HepG2 (cell line): Measurements from ENCODE around the gene EEPD1. TPM values are rescaled to one million over a fixed set of nuclear protein-coding genes. Genes with fewer than 3 reads are reported as not detected.

ENCODE experiments used
- CCAR2 ChIP-seq: fragments of 200-400 bp; formaldehyde crosslinking; optimal IDR thresholded peaks from 2 replicates; pipeline ENCODE3; 2018; ENCODE audit warnings: low read depth, mild to moderate bottlenecking, low read length, moderate library complexity
- CCDC6 ChIP-seq: sonication (generic); formaldehyde crosslinking; IDR thresholded peaks from 2 replicates; pipeline ENCODE4 v1.8.1; 2022; ENCODE audit warnings: mild to moderate bottlenecking, missing genetic modification reagents, moderate library complexity
- CHD4 ChIP-seq: fragments of 200-600 bp; sonication (generic); IDR thresholded peaks from 2 replicates; pipeline ENCODE4 v1.7.0; 2017; ENCODE audit warnings: mild to moderate bottlenecking, low read length, borderline replicate concordance
- E2F1 ChIP-seq: sonication (generic); formaldehyde crosslinking; IDR thresholded peaks from 2 replicates; pipeline ENCODE4 v1.5.0; 2020; ENCODE audit warnings: missing genetic modification reagents
- ETV5 ChIP-seq: IDR thresholded peaks from 2 replicates; pipeline ENCODE4 v1.6.1; 2018; ENCODE audit warnings: missing biosample characterization, missing genetic modification reagents, inconsistent platforms, borderline replicate concordance
- GFI1 ChIP-seq: sonication (generic); formaldehyde crosslinking; IDR thresholded peaks from 2 replicates; pipeline ENCODE4 v1.5.0; 2020; ENCODE audit warnings: missing genetic modification reagents, mild to moderate bottlenecking, borderline replicate concordance
- HOXA5 ChIP-seq: sonication (generic); formaldehyde crosslinking; IDR thresholded peaks from 2 replicates; pipeline ENCODE4 v1.4.0; 2020; ENCODE audit warnings: missing genetic modification reagents
- MTERF4 ChIP-seq: sonication (generic); formaldehyde crosslinking; IDR thresholded peaks from 2 replicates; pipeline ENCODE4 v1.8.0; 2023; ENCODE audit warnings: mild to moderate bottlenecking, missing genetic modification reagents
- POGZ ChIP-seq: sonication (generic); formaldehyde crosslinking; IDR thresholded peaks from 2 replicates; pipeline ENCODE4 v1.4.0; 2020; ENCODE audit warnings: mild to moderate bottlenecking, missing genetic modification reagents
- SETDB1 ChIP-seq: sonication (generic); formaldehyde crosslinking; IDR thresholded peaks from 2 replicates; pipeline ENCODE4 v1.5.1; 2020; ENCODE audit warnings: missing genetic modification reagents, mild to moderate bottlenecking, borderline replicate concordance
- ZFP36L2 ChIP-seq: sonication (generic); formaldehyde crosslinking; IDR thresholded peaks from 2 replicates; pipeline ENCODE4 v1.4.0; 2020; ENCODE audit warnings: missing genetic modification reagents
- ZNF121 ChIP-seq: sonication (generic); formaldehyde crosslinking; IDR thresholded peaks from 2 replicates; pipeline ENCODE4 v1.5.0; 2020; ENCODE audit warnings: mild to moderate bottlenecking, missing genetic modification reagents
- ZNF543 ChIP-seq: sonication (generic); formaldehyde crosslinking; IDR thresholded peaks from 2 replicates; pipeline ENCODE4 v1.4.0; 2020; ENCODE audit warnings: mild to moderate bottlenecking, missing genetic modification reagents
- ZNF652 ChIP-seq: IDR thresholded peaks from 2 replicates; pipeline ENCODE4 v1.6.1; 2016; ENCODE audit warnings: low read depth, borderline replicate concordance
- ZNF768 ChIP-seq: sonication (generic); formaldehyde crosslinking; IDR thresholded peaks from 2 replicates; pipeline ENCODE4 v1.4.0; 2020; ENCODE audit warnings: missing genetic modification reagents
- polyA plus RNA-seq, 8 experiments: library from polyadenylated mRNA; depleted of rRNA in 3 of 8; stranded (reverse) in 7 of 8; unstranded in 1 of 8; fragments of >200 nt; fragmentation: Illumina TruSeq in 4 of 8; extraction: Trizol in 4 of 8; gene quantifications; 2 replicates each; pipeline versions ENCODE4 v1.2.1 to v1.2.3, GENCODE V29; 2011 to 2016; ENCODE audit warnings: low read depth in 4 of 8, missing spikeins in 1 of 8, mixed read lengths in 1 of 8; ENCODE audit not compliant: insufficient read depth in 1 of 8
- total RNA-seq, 5 experiments: library from RNA; depleted of rRNA; stranded (reverse); fragments of >200 nt; fragmentation: Illumina TruSeq; extraction: Trizol; gene quantifications; 2 replicates each; pipeline ENCODE4 v1.2.3, GENCODE V29; 2016; ENCODE audit warnings: low read depth in 1 of 5
- TF ChIP-seq, protein P1 (sequence below): sonication (generic); formaldehyde crosslinking; IDR thresholded peaks from 2 replicates; pipeline ENCODE4 v1.5.0; 2020; ENCODE audit warnings: missing genetic modification reagents
- TF ChIP-seq, protein P2 (sequence below): sonication (generic); formaldehyde crosslinking; IDR thresholded peaks from 2 replicates; pipeline ENCODE4 v1.4.0; 2020; ENCODE audit warnings: missing genetic modification reagents
- TF ChIP-seq, protein P3 (sequence below): IDR thresholded peaks from 2 replicates; pipeline ENCODE4 v1.6.1; 2016; ENCODE audit warnings: low read depth, control low read depth
- TF ChIP-seq, protein P4 (sequence below): sonication (generic); formaldehyde crosslinking; conservative IDR thresholded peaks from 2 replicates; pipeline ENCODE4 v1.8.0; 2022; ENCODE audit warnings: low read depth, missing genetic modification reagents

The EEPD1 gene
- total and polyA plus RNA-seq, 2 of the 13 experiments (the other 11 are each of a cell fraction or from before 2014, with no cell fraction given): 10.1 to 16.4 TPM

GRCh38 chr7:36152756-36153570, at the start of gene EEPD1 (continued):
- TF ChIP-seq, protein P1, sequence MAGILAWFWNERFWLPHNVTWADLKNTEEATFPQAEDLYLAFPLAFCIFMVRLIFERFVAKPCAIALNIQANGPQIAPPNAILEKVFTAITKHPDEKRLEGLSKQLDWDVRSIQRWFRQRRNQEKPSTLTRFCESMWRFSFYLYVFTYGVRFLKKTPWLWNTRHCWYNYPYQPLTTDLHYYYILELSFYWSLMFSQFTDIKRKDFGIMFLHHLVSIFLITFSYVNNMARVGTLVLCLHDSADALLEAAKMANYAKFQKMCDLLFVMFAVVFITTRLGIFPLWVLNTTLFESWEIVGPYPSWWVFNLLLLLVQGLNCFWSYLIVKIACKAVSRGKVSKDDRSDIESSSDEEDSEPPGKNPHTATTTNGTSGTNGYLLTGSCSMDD: no peak
- TF ChIP-seq ZFP36L2 (CRISPR knock-in tag) (no peak), CCAR2 (no peak), ZNF768 (no peak), SETDB1 (CRISPR knock-in tag) (no peak), HOXA5 (CRISPR knock-in tag) (no peak), E2F1 (CRISPR knock-in tag) (no peak; the same call in 1 of the 2 replicates), CHD4 (no peak), GFI1 (no peak), POGZ (CRISPR knock-in tag) (peak; percentile 50; the same call in 1 of the 2 replicates), CCDC6 (peak; percentile 29; the same call in 1 of the 2 replicates), ZNF121 (CRISPR knock-in tag) (no peak), ZNF543 (CRISPR knock-in tag) (0 out of 2 replicates have a peak, but pooled peaks have one; percentile 13), MTERF4 (CRISPR knock-in tag) (no peak), ZNF652 (no peak), ETV5 (CRISPR knock-in tag) (no peak)
- TF ChIP-seq, protein P2, sequence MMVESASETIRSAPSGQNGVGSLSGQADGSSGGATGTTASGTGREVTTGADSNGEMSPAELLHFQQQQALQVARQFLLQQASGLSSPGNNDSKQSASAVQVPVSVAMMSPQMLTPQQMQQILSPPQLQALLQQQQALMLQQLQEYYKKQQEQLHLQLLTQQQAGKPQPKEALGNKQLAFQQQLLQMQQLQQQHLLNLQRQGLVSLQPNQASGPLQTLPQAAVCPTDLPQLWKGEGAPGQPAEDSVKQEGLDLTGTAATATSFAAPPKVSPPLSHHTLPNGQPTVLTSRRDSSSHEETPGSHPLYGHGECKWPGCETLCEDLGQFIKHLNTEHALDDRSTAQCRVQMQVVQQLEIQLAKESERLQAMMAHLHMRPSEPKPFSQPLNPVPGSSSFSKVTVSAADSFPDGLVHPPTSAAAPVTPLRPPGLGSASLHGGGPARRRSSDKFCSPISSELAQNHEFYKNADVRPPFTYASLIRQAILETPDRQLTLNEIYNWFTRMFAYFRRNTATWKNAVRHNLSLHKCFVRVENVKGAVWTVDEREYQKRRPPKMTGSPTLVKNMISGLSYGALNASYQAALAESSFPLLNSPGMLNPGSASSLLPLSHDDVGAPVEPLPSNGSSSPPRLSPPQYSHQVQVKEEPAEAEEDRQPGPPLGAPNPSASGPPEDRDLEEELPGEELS (CRISPR knock-in tag): no peak; the same call in 1 of the 2 replicates
- TF ChIP-seq, protein P3, sequence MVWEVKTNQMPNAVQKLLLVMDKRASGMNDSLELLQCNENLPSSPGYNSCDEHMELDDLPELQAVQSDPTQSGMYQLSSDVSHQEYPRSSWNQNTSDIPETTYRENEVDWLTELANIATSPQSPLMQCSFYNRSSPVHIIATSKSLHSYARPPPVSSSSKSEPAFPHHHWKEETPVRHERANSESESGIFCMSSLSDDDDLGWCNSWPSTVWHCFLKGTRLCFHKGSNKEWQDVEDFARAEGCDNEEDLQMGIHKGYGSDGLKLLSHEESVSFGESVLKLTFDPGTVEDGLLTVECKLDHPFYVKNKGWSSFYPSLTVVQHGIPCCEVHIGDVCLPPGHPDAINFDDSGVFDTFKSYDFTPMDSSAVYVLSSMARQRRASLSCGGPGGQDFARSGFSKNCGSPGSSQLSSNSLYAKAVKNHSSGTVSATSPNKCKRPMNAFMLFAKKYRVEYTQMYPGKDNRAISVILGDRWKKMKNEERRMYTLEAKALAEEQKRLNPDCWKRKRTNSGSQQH (CRISPR knock-in tag): peak; percentile 59; the same call in 1 of the 2 replicates
- TF ChIP-seq, protein P4, sequence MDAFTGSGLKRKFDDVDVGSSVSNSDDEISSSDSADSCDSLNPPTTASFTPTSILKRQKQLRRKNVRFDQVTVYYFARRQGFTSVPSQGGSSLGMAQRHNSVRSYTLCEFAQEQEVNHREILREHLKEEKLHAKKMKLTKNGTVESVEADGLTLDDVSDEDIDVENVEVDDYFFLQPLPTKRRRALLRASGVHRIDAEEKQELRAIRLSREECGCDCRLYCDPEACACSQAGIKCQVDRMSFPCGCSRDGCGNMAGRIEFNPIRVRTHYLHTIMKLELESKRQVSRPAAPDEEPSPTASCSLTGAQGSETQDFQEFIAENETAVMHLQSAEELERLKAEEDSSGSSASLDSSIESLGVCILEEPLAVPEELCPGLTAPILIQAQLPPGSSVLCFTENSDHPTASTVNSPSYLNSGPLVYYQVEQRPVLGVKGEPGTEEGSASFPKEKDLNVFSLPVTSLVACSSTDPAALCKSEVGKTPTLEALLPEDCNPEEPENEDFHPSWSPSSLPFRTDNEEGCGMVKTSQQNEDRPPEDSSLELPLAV (CRISPR knock-in tag): no peak
